GM12873 (cell line): ENCODE measurements around the gene LRFN4.

Experiments
- TF ChIP-seq, protein P1 (sequence below): IDR thresholded peaks from 2 replicates; pipeline ENCODE4 v1.5.1; 2012; ENCODE audit warnings: low read depth, mild to moderate bottlenecking, moderate library complexity, low read length, control low read depth; ENCODE audit not compliant: insufficient read depth; ENCODE audit errors: missing control alignments

LRFN4 gene

DNA sequence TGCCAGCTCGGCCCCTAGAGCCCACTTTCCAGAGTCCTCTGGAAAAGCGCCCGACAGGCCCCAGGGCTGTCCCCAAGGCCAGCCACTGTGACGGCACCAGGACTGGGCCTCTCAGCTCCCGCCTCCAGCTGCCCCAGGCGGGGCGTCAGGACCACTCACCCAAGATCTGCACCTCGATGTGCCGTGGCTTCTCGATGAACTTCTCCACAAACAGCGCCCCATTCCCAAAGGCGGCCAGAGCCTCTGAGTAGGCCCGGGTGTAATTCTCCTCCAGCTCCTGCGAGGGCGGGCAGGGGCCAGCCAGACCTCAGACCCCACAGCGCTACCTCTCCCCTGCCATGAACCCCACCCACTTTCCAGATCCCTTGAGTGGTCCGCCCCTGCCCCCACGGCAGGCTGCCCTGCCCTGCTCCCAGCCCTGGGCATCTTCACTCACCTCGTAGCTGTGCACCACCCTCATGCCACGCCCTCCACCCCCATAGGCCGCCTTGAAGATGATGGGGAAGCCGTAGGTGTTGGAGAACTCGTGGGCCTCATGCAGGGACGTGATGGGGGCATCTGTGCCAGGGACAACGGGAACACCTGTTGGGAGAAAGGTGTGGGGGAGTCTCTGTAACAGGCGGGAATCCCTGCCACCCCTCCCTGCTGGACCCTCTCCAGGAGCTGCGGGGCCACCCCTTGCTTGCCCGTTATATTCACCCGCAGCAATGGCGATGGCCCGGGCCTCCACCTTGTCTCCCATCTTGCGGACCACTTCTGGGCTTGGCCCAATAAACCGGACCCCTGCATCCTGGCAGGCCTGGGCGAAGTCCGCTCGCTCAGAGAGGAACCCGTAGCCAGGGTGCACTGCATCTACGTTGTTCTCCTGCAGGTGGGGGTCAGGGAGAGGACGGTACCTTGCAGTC is 14.0 kb downstream of the LRFN4 start:
- TF ChIP-seq, protein P1, sequence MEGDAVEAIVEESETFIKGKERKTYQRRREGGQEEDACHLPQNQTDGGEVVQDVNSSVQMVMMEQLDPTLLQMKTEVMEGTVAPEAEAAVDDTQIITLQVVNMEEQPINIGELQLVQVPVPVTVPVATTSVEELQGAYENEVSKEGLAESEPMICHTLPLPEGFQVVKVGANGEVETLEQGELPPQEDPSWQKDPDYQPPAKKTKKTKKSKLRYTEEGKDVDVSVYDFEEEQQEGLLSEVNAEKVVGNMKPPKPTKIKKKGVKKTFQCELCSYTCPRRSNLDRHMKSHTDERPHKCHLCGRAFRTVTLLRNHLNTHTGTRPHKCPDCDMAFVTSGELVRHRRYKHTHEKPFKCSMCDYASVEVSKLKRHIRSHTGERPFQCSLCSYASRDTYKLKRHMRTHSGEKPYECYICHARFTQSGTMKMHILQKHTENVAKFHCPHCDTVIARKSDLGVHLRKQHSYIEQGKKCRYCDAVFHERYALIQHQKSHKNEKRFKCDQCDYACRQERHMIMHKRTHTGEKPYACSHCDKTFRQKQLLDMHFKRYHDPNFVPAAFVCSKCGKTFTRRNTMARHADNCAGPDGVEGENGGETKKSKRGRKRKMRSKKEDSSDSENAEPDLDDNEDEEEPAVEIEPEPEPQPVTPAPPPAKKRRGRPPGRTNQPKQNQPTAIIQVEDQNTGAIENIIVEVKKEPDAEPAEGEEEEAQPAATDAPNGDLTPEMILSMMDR: no peak

DNA sequence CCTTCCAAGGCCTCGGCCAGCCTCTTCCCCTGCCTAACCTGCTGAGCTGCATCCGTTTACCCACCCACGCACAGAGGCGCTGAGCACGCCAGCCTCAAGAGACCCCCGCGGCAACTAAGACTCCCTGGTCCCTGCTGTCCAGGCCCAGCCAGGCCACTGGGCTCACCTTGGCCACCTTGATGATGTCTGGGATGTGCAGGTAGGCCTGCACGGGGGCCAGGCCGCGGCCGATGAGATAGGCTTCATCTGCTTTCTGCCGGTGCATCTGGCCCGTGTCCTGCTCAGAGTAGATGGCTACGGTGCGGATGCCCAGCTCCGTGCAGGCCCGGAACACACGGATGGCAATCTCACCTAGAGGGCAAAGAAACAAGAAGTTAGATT is 14.6 kb downstream of the LRFN4 start:
- TF ChIP-seq, protein P1: no peak

DNA sequence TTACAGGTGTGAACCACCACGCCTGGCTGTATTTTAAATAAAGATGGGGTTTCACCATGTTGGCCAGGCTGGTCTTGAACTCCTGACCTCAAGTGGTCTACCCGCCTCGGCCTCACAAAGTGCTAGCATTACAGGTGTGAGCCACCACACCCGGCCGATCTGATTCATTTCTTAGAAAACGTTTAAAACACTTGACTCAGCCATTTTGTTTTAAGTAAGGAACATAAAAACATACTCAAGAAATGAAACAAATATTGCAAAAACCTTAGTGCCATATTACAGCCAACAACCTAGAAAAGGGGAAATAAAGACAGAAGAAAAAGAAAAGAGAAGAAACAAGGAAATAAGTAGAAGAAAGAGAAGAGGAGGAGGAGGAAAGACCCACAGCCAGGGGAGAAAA is 17.4 kb downstream of the LRFN4 start:
- TF ChIP-seq, protein P1: no peak

DNA sequence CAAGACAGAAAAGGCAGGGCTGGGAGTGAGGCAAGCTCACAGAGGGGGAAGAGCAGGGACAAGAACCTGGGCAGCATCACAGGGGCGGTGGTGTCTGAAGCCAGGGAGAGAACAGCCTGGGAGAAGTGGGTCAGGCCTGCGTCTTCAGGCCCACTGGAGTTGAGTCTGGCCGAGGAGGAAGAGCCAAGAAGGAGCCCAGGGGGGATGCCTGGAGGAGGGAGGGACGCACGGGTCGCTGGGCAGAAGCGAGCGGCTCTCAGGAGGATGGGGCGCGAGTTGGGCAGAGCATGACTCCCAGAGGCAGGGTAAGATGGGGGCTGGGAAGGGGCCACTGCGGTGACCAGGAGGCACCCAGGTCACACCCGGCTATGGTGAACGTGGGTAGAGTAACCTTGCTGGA is 18.5 kb downstream of the LRFN4 start:
- TF ChIP-seq, protein P1: no peak

DNA sequence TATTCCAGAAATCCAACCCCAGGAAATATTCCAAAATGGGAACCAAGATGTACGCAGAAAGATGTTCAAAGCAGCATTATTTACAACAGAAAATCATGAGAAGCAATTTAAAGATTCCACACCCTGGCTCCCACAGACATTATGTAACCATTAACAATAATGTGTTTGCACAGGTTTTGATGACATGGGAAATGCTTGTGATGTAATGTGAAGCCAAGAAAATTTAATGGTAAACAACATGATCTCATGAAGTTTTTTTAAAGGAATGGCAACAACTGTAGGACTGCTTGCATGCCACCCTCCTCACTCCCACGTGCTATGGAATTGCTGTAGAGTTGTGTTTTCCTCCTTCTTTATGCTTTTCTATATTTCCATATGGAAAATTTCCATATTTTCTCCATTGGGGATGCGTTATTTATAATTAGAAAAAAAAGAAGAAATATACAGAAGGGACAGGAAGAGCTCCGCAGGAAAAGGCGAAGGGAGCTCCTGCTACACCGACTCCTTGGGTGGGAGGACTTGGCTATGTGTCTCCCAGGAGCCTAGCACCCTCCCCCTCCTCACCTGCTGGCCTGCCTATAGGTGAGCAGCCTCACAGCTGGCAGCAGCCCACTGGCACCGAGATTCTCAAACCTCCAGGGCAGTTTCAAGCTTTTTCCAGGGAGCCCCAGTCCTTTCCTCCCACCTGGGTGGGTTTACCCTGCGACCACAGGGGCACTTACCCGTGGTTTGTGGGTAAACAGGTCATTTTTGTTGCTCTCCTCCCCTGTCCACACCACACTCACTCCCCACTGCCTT is 20.9 kb downstream of the LRFN4 start:
- TF ChIP-seq, protein P1: no peak

DNA sequence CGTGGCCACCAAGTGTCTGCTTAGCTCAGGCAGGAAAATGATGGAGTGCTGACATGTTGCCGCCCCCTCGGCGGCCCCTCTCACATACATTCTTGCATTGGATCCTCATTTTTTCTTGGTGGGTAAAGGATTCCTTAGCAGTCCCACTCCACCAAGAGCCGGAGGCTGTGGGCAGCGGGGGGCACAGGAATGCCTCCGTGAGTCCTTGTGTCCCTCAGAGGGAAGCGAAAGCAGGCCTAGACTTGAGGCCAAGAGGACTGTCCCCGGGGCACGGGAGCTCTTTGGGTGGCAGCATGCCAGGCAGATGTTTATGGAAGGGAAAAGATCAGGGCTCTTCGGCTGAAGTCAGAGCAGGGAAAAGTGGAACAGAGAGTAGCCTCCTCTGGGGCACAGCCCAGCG is 21.6 kb downstream of the LRFN4 start:
- TF ChIP-seq, protein P1: no peak

DNA sequence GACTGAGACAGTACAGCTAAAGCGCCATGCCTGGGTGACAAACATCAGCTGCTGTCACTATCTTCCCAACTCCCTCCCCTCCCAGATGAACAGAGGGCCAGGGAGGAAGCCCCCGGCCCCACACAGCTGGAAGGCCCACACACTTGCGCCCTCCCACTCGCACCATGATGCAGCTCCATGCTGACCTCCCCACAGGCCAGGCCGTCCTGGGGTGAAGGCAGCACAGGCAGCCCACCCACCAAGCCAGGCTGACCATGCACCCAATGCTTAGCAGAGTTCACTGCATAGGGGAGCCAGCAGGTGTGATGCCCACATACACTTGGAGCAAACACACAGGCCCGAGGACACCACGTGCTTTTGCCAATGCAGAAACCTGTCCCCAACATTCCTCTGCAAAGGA is 22.1 kb downstream of the LRFN4 start:
- TF ChIP-seq, protein P1: no peak
